Left lobe of liver (tissue), 2 donors: ENCODE results near the gene CEBPE. TPM values are rescaled to one million over a fixed set of nuclear protein-coding genes. Genes with fewer than 3 reads are reported as not detected.

Experiments
- ATAC-seq: fragments of 200-7000 bp; cut with Tn5 transposase; one replicate; pipeline ENCODE4 v1.9.1; 2020; ENCODE audit warnings: mild to moderate bottlenecking, moderate library complexity
- DNase-seq: peaks from one replicate; pipeline ENCODE4 v3.0.0-alpha.2; 2020; ENCODE audit warnings: low spot score
- total RNA-seq: library from RNA; stranded (reverse); gene quantifications from one replicate; pipeline ENCODE4 v1.2.1, GENCODE V29; 2021
- donor health status: DM: no; HTN: no; CAD: no; lungs with moderate emphysema.
- donor health status: DM: no; HTN: yes; CAD: no.

CEBPE gene
- total RNA-seq, 1 donor from 2014 or later = not detected

- ATAC-seq (no peak), DNase-seq (no peak)
Observed at GRCh38 chr14:23085458-23085857, 33.6 kb downstream of the CEBPE start.

- DNase-seq = no peak
- no peak for ATAC-seq
Observed at GRCh38 chr14:23080474-23080873, 38.6 kb downstream of the CEBPE start.

- no peak for DNase-seq
- ATAC-seq = no peak
Observed at GRCh38 chr14:23079716-23080115, 39.3 kb downstream of the CEBPE start.

- DNase-seq = no peak
- peak; percentile 81 for ATAC-seq
Observed at GRCh38 chr14:23078692-23079116, 40.4 kb downstream of the CEBPE start.

GRCh38 chr14:23077962-23078361 is 41.1 kb downstream of the CEBPE start:
- ATAC-seq = no peak
- DNase-seq = no peak

- ATAC-seq (peak; percentile 66), DNase-seq (no peak)
Observed at GRCh38 chr14:23076785-23077408, 42.2 kb downstream of the CEBPE start.

GRCh38 chr14:23074906-23075305 is 44.1 kb downstream of the CEBPE start:
- ATAC-seq = no peak
- no peak for DNase-seq

GRCh38 chr14:23071921-23072539 is 47.0 kb downstream of the CEBPE start:
- no peak for DNase-seq
- ATAC-seq = peak; percentile 1

GRCh38 chr14:23071244-23071920 is 47.7 kb downstream of the CEBPE start:
- ATAC-seq (peak; percentile 95), DNase-seq (peak; percentile 83)

- DNase-seq = no peak
- no peak for ATAC-seq
Observed at GRCh38 chr14:23070262-23071129, 48.6 kb downstream of the CEBPE start.

GRCh38 chr14:23069413-23069806 is 49.6 kb downstream of the CEBPE start:
- DNase-seq (no peak), ATAC-seq (no peak)

- DNase-seq = peak; percentile 78
- peak; percentile 84 for ATAC-seq
Observed at GRCh38 chr14:23068789-23069412, 50.2 kb downstream of the CEBPE start.

- DNase-seq = no peak
- ATAC-seq = no peak
Observed at GRCh38 chr14:23067847-23068788, 50.9 kb downstream of the CEBPE start.

Other genes starting within 250 kb of the CEBPE start
- 34.3 TPM for gene LRP10, start 247.5 kb downstream of the CEBPE start, total RNA-seq
- 0.13 TPM for gene REM2, start 236.0 kb downstream of the CEBPE start, total RNA-seq
- gene RBM23, start 200.1 kb downstream of the CEBPE start, total RNA-seq = 35.3 TPM
- 19.7 TPM for gene PRMT5, start 189.9 kb downstream of the CEBPE start, total RNA-seq
- gene HAUS4, start 162.2 kb downstream of the CEBPE start, total RNA-seq = 9.7 TPM
- 8.6 TPM for gene AJUBA, start 136.7 kb downstream of the CEBPE start, total RNA-seq
- 4.3 TPM for gene C14orf93, start 109.1 kb downstream of the CEBPE start, total RNA-seq
- gene PSMB5, start 84.4 kb downstream of the CEBPE start, total RNA-seq = 59.9 TPM
- not detected for gene PSMB11, start 77.0 kb downstream of the CEBPE start, total RNA-seq
- gene CDH24, start 61.7 kb downstream of the CEBPE start, total RNA-seq = 0.43 TPM
- gene ACIN1, start 24.1 kb downstream of the CEBPE start, total RNA-seq = 48.2 TPM
- gene C14orf119, start 23.8 kb downstream of the CEBPE start, total RNA-seq = 14.4 TPM
- gene CIROP, start 14.3 kb downstream of the CEBPE start, total RNA-seq = not detected
- gene SLC7A8, start 64.4 kb upstream of the CEBPE start, total RNA-seq = 6.7 TPM
- not detected for gene RNF212B, start 118.7 kb upstream of the CEBPE start, total RNA-seq
- 8.9 TPM for gene HOMEZ, start 166.9 kb upstream of the CEBPE start, total RNA-seq
- 11.5 TPM for gene PPP1R3E, start 183.6 kb upstream of the CEBPE start, total RNA-seq
- 14.0 TPM for gene BCL2L2, start 187.6 kb upstream of the CEBPE start, total RNA-seq
- 86.9 TPM for gene PABPN1, start 202.2 kb upstream of the CEBPE start, total RNA-seq
- gene SLC22A17, start 233.6 kb upstream of the CEBPE start, total RNA-seq = 3.6 TPM
- 0.68 TPM for gene EFS, start 245.9 kb upstream of the CEBPE start, total RNA-seq